Skin of body (tissue), 2 donors: Measurements from ENCODE around the gene NR5A2. TPM values are rescaled to one million over a fixed set of nuclear protein-coding genes. Genes with fewer than 3 reads are reported as not detected.

ENCODE experiments used
- DNase-seq: peaks from one replicate; lab custom pipeline; 2025; lab: John Stamatoyannopoulos, UW
- total RNA-seq: library from RNA; depleted of rRNA; stranded (reverse); fragments of >200 nt; gene quantifications from one replicate; pipeline ENCODE4 v1.2.3, GENCODE V29; 2014

The NR5A2 gene
- total RNA-seq = 5.9 TPM

DNA sequence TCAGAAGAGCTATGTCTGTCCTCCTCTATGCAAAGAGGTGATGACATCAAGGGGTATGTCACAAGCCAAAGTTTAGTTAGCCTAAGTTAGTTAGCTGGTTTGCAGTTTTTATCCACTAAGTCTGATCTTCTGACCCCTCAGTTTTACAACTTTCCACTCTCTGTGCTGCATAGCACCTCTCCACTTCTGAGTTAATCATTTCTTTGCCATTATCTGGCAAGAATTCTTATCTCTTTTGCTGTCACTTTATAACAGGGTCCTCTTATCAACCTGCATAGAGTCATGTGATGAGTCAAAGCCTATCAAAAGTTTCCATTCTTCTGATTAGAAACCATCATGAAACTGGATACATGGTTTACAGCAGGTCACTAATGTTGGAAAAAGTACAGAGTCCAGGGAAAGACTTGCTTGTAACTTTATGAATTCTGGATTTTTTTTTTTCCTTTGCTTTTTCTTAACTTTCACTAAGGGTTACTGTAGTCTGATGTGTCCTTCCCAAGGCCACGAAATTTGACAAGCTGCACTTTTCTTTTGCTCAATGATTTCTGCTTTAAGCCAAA lies at the start of gene NR5A2:
TSS of gene NR5A2 (plus strand) at position 447 of the 560 bp plus-strand sequence. CDS start 138 bp downstream, outside the sequence.
- DNase-seq = no peak

DNA sequence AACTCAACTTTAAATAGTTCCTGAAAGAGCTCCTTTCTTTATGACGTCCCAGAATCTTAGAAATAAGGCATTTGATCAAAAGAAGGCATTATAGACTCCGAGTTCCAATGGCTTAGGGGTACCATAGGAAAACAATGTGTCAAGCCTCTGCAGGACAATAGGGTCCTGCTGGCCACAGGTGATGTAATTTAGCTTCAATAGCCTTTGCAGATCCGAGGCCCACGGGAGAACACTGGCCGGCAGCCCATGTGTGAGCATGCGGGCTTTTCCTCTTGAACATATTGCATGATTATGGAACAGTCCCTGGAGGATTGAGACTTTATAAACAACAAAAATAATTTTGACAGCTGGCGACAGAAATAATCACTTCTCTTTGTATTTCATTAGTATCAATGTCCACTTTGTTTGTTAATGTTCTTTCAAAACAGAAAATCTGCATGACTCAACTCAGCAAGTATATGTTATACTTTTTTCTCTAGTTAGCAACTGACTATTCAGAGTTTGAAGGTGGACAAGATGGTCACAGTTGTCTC lies 49.0 kb upstream of the NR5A2 start:
- no peak for DNase-seq

- no peak for DNase-seq
Observed at GRCh38 chr1:199979071-199979470, 48.4 kb upstream of the NR5A2 start.

- DNase-seq = no peak
Observed at GRCh38 chr1:199981584-199981983, 45.9 kb upstream of the NR5A2 start.

- no peak for DNase-seq
Observed at GRCh38 chr1:199982606-199983005, 44.9 kb upstream of the NR5A2 start.

DNA sequence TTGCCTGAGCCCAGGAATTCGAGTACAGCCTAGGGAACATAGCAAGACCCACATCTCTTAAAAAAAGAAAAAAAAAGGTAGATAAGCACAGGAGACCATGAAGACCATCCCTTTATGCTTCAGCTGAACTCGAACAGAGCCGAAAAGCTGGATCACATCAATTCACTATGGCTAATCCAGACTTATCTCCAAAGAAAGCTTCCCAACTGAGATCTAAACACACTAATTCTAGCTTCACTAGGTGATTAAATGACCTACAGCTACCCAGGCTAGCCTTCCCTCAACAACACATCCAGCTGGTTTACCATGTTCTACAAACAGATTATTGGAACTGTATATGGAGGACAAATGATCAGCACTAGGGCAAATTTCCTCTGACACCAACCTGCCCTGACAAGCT lies 44.0 kb upstream of the NR5A2 start:
- DNase-seq = no peak

DNA sequence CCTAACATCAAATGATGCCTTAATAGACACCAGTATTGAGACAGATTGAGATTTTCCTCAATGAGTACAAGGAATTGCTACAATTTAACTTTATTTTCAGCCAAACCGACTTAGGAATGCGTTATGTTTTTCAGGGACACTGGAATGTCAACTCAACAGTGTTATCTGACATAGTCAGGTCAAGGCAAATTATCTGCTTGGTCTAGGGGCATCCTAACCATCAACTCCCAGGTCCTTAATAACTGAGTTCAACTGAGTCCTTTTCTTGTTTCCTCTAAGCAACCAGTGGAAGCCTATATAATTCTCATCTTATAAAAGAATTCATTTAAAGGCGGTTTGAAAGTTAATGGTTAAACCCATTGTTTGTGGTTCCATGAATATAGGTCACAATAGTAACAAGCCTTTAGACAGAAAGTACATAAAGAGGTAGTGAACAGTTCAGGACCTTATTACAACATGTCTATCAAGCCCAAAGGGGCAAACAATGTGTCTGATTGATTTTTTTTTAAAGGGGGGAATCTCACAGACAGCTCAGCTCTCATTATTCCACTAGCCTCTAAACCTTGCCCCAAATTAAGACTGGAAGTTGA lies 32.3 kb upstream of the NR5A2 start:
- no peak for DNase-seq

GRCh38 chr1:200005165-200005564 lies 22.3 kb upstream of the NR5A2 start:
- no peak for DNase-seq

GRCh38 chr1:200006711-200007110 lies 20.8 kb upstream of the NR5A2 start:
- no peak for DNase-seq

DNA sequence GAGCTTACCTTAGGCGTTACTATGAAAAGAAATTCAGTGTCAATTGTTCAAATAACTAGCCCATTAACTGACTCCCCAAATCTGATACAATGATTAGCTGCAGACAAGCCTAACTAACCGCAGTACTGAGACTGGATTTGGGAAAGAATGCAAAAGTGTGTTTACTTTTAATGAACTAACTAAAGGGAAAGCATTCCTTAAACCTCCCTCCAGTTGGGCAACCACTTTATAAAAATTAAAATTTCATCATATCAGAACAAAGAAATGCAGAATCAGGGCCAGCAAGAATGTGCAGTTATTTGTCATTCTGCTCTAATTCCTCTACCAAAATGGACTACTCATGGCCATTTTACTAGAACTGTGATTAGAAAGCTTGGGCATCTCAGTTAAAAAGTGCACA lies 11.7 kb upstream of the NR5A2 start:
- no peak for DNase-seq

GRCh38 chr1:200021577-200022238 lies 5.8 kb upstream of the NR5A2 start:
- DNase-seq = no peak

GRCh38 chr1:200022239-200022804 lies 5.2 kb upstream of the NR5A2 start:
- no peak for DNase-seq

DNA sequence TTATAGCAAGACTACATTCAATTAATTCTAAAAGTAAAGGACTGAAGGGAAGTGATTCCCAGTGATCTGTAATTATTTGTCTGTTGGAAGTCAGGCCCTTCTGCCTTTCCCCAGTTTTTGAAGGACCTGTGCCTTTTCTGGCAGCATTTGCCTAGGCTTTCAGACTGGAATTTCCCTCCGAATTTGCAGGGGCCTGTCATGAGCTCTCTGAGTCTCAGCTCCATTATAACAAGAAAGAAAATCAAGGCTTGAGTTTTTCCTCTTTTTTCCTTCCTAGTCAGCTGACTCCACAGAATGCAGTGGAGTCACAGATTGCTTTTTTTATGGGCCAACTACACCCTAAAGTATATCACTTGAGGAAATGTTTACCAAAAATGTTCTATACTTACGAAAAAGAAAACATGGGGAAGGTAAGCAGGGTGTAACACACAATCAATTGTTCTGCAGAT lies 1.1 kb downstream of the NR5A2 start:
- DNase-seq = no peak

DNA sequence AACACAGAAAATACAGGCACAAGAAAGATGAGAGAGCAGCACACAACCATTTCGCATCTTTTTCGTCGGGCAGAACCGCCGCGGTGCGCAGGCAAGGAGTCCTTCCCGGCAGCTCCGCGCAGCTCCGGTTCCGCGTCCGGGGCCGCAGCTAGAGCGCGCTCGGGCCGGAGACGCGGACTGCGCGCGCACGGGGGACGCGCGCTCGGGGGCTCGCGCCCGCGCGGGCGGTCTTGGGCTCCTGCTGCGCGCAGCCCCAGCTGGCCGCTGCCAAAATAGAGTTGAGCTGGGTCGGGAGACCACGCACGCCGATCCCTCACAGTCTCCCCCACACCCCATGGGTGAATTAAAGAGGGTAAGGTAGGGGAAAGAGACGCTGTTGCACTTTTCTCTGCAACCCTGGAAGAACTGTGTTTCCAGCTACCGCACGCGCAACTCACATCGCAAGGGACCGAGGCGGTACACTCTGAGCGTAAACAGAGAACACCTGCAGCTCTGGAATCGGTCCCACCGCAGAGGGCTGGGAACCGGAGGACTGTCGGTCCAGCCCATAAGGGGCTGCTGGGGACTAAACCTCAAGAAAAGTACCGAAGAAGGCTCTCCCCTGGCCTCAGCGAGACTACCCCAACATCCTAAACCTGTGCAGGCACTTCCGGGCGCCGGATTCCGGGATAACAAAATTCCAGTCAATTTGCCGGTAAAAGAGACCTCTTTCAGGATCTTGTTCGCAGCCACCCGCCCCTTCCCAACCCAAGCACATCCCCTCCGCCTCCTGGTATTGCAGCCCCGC lies 1.7 kb downstream of the NR5A2 start:
- no peak for DNase-seq

- DNase-seq = no peak
Observed at GRCh38 chr1:200029822-200030152, 2.3 kb downstream of the NR5A2 start.

GRCh38 chr1:200030791-200031190 lies 3.3 kb downstream of the NR5A2 start:
- no peak for DNase-seq

- no peak for DNase-seq
Observed at GRCh38 chr1:200033511-200034261, 6.2 kb downstream of the NR5A2 start.

DNA sequence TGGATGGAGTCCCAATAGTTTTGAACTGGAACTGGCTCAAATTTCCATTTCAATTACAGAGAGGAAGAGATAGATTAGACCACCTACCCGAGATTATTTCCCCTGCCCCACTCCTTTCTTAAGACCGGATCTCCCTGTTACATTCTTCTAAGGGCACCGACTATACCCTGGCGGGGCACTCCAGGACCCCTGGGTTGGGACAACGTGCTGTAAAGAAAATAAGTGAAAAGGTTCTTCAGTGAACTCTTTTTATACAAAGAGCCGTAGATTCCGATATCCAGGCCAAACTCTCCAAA lies 6.7 kb downstream of the NR5A2 start:
- DNase-seq = no peak

- DNase-seq = no peak
Observed at GRCh38 chr1:200034761-200035396, 7.4 kb downstream of the NR5A2 start.

DNA sequence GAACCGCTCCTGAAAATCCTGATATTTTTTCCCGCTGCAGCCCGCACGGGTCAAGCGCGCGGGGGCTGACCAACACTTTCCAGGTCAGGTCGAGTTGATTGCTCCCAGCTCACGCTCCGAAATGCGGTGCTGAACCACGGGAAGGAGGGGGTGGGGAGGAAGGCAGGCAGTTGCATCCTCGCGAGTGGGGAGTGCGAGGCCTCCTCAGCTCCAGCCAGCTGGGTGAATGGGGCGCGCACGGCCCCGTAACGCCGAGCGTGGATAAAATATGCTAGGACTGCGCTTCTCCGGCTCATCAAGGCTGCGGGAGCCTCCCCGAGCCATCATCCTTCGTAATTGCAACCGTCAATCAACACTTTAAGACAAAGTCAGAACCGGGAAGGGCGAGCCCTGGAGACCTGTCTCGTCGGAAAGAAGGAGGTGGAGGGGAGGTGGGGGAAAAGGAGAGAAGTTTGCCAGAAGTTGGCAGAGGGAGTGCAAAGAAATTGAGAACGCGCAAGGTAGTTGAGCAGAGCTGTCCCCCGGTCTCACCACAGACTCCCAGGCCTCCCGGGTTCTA lies 8.0 kb downstream of the NR5A2 start:
- DNase-seq = no peak
